Measurements from ENCODE around the gene PMIS2.
"Not testable (repeated sequence)": the region's sequence is repeated elsewhere in the genome, so short reads cannot be mapped to it uniquely, and the experiment has no call there.

PMIS2 gene

GRCh38 chr19:35595026-35595425 is 9.1 kb downstream of the PMIS2 start:
- not testable (repeated sequence) for DNase-seq

- DNase-seq = no peak
Observed at GRCh38 chr19:35595928-35596327, 10.0 kb downstream of the PMIS2 start.

GRCh38 chr19:35596366-35596999 is 10.5 kb downstream of the PMIS2 start:
- DNase-seq = no peak

- DNase-seq = no peak
Observed at GRCh38 chr19:35601971-35602370, 16.0 kb downstream of the PMIS2 start.

GRCh38 chr19:35604436-35604835 is 18.5 kb downstream of the PMIS2 start:
- not testable (repeated sequence) for DNase-seq

- not testable (repeated sequence) for DNase-seq
Observed at GRCh38 chr19:35607170-35607569, 21.2 kb downstream of the PMIS2 start.

- DNase-seq = no peak
Observed at GRCh38 chr19:35607661-35608060, 21.7 kb downstream of the PMIS2 start.

- no peak for DNase-seq
Observed at GRCh38 chr19:35608251-35608650, 22.3 kb downstream of the PMIS2 start.

GRCh38 chr19:35609851-35610353 is 23.9 kb downstream of the PMIS2 start:
- no peak for DNase-seq

- DNase-seq = no peak
Observed at GRCh38 chr19:35612224-35612558, 26.2 kb downstream of the PMIS2 start.

- DNase-seq = peak; percentile 80
Observed at GRCh38 chr19:35612559-35613321, 26.8 kb downstream of the PMIS2 start, which contains the start of gene HAUS5. Gene HAUS5, plus strand, starts transcription at chr19:35612735. Its CDS starts 60 bp downstream, at chr19:35612795.

- no peak for DNase-seq
Observed at GRCh38 chr19:35613574-35613973, 27.6 kb downstream of the PMIS2 start.

- DNase-seq = no peak
Observed at GRCh38 chr19:35615036-35615435, 29.1 kb downstream of the PMIS2 start.

- no peak for DNase-seq
Observed at GRCh38 chr19:35618857-35619256, 32.9 kb downstream of the PMIS2 start.

- DNase-seq = no peak
Observed at GRCh38 chr19:35619290-35619923, 33.4 kb downstream of the PMIS2 start.

GRCh38 chr19:35620001-35620400 is 34.0 kb downstream of the PMIS2 start:
- DNase-seq = no peak

- DNase-seq = no peak
Observed at GRCh38 chr19:35621708-35622107, 35.7 kb downstream of the PMIS2 start.

- no peak for DNase-seq
Observed at GRCh38 chr19:35622750-35623149, 36.8 kb downstream of the PMIS2 start.

- no peak for DNase-seq
Observed at GRCh38 chr19:35623327-35624010, 37.5 kb downstream of the PMIS2 start.

- DNase-seq = no peak
Observed at GRCh38 chr19:35628264-35628564, 42.2 kb downstream of the PMIS2 start.

- peak; percentile 98 for DNase-seq
Observed at GRCh38 chr19:35628565-35629331, 42.8 kb downstream of the PMIS2 start, which contains the start of gene RBM42. Gene RBM42, plus strand, starts transcription at chr19:35629036. Its CDS starts 118 bp downstream, at chr19:35629154.

GRCh38 chr19:35629332-35629633 is 43.3 kb downstream of the PMIS2 start:
- DNase-seq = no peak
